ENCODE measurements around the gene KLRG1.

DNA sequence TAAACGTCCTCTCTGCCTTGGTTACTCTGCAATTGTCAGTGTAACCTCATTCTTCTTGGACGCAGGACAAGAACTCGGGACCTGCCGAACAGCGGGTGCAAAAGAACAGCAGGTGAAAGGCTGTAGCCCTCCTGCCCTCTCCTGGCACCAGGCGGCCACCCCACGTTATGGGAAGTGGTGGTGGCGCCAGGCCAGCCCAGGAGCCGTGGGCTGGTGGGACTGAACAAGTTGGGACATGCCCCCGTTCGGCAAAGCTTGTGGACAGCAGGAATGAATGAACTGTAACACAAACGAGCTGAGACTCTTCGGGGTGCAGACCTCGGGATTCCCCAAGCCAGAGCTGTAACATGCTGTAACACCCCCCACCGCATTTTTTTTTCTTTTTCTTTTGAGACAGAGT is 33.3 kb upstream of the KLRG1 start:
- TF ChIP-seq CTCF (IDR thresholded peaks at IDR 0.05), result no peak
- no peak for TF ChIP-seq EZH2 (IDR thresholded peaks at IDR 0.05; ENCODE audit: borderline replicate concordance, insufficient read depth, low read depth, low read length, poor library complexity, severe bottlenecking)
